Measurements from ENCODE around the gene RGL3. TPM values are rescaled to one million over a fixed set of nuclear protein-coding genes. Genes with fewer than 3 reads are reported as not detected.

The RGL3 gene
- total and polyA plus RNA-seq, 9 of the 15 experiments (the other 6 are each of a cell fraction or from before 2014, with no cell fraction given) = 0.12 to 0.61 (median 0.32) TPM; not detected in 4

- no TSS peak for BruUV-seq (replicated peaks)
- intact Hi-C loops (cut with micrococcal nuclease) = no loop called here
- Histone ChIP-seq H2AFZ (ENCODE audit: low read depth, low read length) (no peak overlapping the region), H3K9me1 (ENCODE audit: control insufficient read depth, insufficient read depth, low read length) (no peaks in the 10 kb centered on the region), H3K79me2 (ENCODE audit: control insufficient read depth, insufficient read depth, low read length) (no peaks in the 10 kb centered on the region), H3K27me3 (ENCODE audit: control insufficient read depth in 2 of 2, insufficient read depth in 2 of 2, low read length in 2 of 2) (no peaks in the 10 kb centered on the region), H3K36me3 (ENCODE audit: control insufficient read depth, insufficient read depth, low read length) (no peaks in the 10 kb centered on the region), H3K4me1 (replicated peaks in 1 of 2; ENCODE audit: control insufficient read depth in 2 of 2, insufficient read depth in 2 of 2, low read length in 2 of 2) (peaks cover 0 to 8% of the 10 kb centered on the region in 2 experiments; a peak in 2 of 5 replicates), H3K27ac (ENCODE audit: extremely low read depth, low read depth, low read length) (no peak overlapping the region), H3K9me3 (replicated peaks; ENCODE audit: control insufficient read depth, insufficient read depth, low read depth, low read length) (no peaks in the 10 kb centered on the region), H3K4me3 (no peak overlapping the region), H3K9ac (ENCODE audit: insufficient read depth in 1 of 2, low read depth in 2 of 2, low read length in 2 of 2) (no peak overlapping the region), H4K20me1 (replicated peaks; ENCODE audit: control insufficient read depth, insufficient read depth, low read length) (no peaks in the 10 kb centered on the region), H3K4me2 (ENCODE audit: insufficient read depth, low read length) (no peak overlapping the region)
- FAIRE-seq (no peak), ATAC-seq (no peak), DNase-seq (ENCODE audit: extremely low read depth in 1 of 4, low spot score in 3 of 4) (peak in 2 of 4 experiments; percentile 3 to 7)
- POLR2A ChIA-PET = interaction anchor here (0.6 to 1.2 kb wide), 2 partner anchors 10 to 57 kb away, joined by 3 to 4 read pairs; no protein-coding TSS in a partner anchor
- in situ Hi-C loops (cut with MboI) = no loop called here
- 1% methylated on average over 8 of the region's 8 CpGs for WGBS (ENCODE audit: insufficient coverage, low coverage, missing lambda C conversion rate)
- CTCF ChIA-PET (ENCODE audit: low intra/inter-chr PET ratio) = no interaction called here
- TF ChIP-seq ARID4B (CRISPR knock-in tag; IDR thresholded peaks at IDR 0.05) = no peak
- no peak for TF ChIP-seq CREB3L1 (IDR thresholded peaks at IDR 0.05; ENCODE audit: borderline replicate concordance, low read depth)
- no peak for TF ChIP-seq GABPB1 (CRISPR knock-in tag; IDR thresholded peaks at IDR 0.05)
- no peak for TF ChIP-seq KLF10 (CRISPR knock-in tag; IDR thresholded peaks at IDR 0.05)
- TF ChIP-seq MCM3 (IDR thresholded peaks at IDR 0.05) = no peak
- no peak for TF ChIP-seq POU5F1 (IDR thresholded peaks at IDR 0.05; ENCODE audit: borderline replicate concordance, low read depth, low read length, partially characterized antibody)
- no peak for TF ChIP-seq C11orf30 (IDR thresholded peaks at IDR 0.05; ENCODE audit: low read depth)
- TF ChIP-seq GTF2F1 (IDR thresholded peaks at IDR 0.05; ENCODE audit: low read depth, low read length) = no peak
- TF ChIP-seq CREBBP (IDR thresholded peaks at IDR 0.05; ENCODE audit: low read depth, low read length) = no peak
- TF ChIP-seq TBP (optimal IDR thresholded peaks at IDR 0.05; ENCODE audit: low read depth, low read length) = no peak
- TF ChIP-seq NRF1 (conservative IDR thresholded peaks at IDR 0.05 in 1 of 2, IDR thresholded peaks at IDR 0.05 in 1 of 2) = no peak
- TF ChIP-seq ZNF561 (CRISPR knock-in tag; conservative IDR thresholded peaks at IDR 0.05) = no peak
- TF ChIP-seq ADNP (tag; IDR thresholded peaks at IDR 0.05) = peak; percentile 42; the same call in 1 of the 2 replicates
- TF ChIP-seq PREB (CRISPR knock-in tag; IDR thresholded peaks at IDR 0.05) = no peak
- TF ChIP-seq ZNF75A (CRISPR knock-in tag; IDR thresholded peaks at IDR 0.05) = no peak
- TF ChIP-seq ZBTB8A (IDR thresholded peaks at IDR 0.05; ENCODE audit: partially characterized antibody) = no peak
Observed at GRCh38 chr19:11410682-11411081, 8.4 kb downstream of the RGL3 start.
